ENCODE results near the gene MRPL51.

- TF ChIP-seq EZH2 (IDR thresholded peaks at IDR 0.05; ENCODE audit: borderline replicate concordance, insufficient read depth, low read length, poor library complexity, severe bottlenecking) = no peak
- no peak for TF ChIP-seq CTCF (IDR thresholded peaks at IDR 0.05; ENCODE audit: poor library complexity, severe bottlenecking)
- TF ChIP-seq REST (IDR thresholded peaks at IDR 0.05; ENCODE audit: borderline replicate concordance) = no peak
- no peak for TF ChIP-seq EP300 (conservative IDR thresholded peaks at IDR 0.05; ENCODE audit: poor library complexity, severe bottlenecking)
- TF ChIP-seq RAD21 (conservative IDR thresholded peaks at IDR 0.05) = no peak
- TF ChIP-seq POLR2AphosphoS5 (IDR thresholded peaks at IDR 0.05) = no peak
- no peak for TF ChIP-seq TAF1 (IDR thresholded peaks at IDR 0.05; ENCODE audit: low read depth)
- no peak for TF ChIP-seq SMC3 (conservative IDR thresholded peaks at IDR 0.05; ENCODE audit: poor library complexity)
- TF ChIP-seq MXI1 (conservative IDR thresholded peaks at IDR 0.05; ENCODE audit: poor library complexity, severe bottlenecking) = no peak
Measured at GRCh38 chr12:6539314-6539682, 46.2 kb upstream of the MRPL51 start.

All from neural cell (in vitro differentiated cells).